Kidney epithelial cell (primary cell): ENCODE data around the gene NDUFA12. TPM values are rescaled to one million over a fixed set of nuclear protein-coding genes. Genes with fewer than 3 reads are reported as not detected.

Source experiments
- DNase-seq: peaks from one replicate; pipeline ENCODE4 v3.0.0-alpha.2; 2010; ENCODE audit warnings: low read depth
- H3K27me3 ChIP-seq: 2 replicates; pipeline ENCODE4 v1.6.0; 2011; ENCODE audit warnings: low read length; ENCODE audit not compliant: control insufficient read depth, insufficient read depth
- H3K36me3 ChIP-seq: 2 replicates; pipeline ENCODE4 v1.5.1; 2011; ENCODE audit warnings: low read length; ENCODE audit not compliant: control insufficient read depth, insufficient read depth
- H3K4me3 ChIP-seq: 2 replicates; pipeline ENCODE4 v1.5.1; 2011; ENCODE audit warnings: low read depth, mild to moderate bottlenecking, control low read depth, low read length
- total RNA-seq: library from RNA; depleted of rRNA; stranded (reverse); fragments of >200 nt; gene quantifications from 2 replicates; pipeline ENCODE4 v1.2.3, GENCODE V29; 2015
- TF ChIP-seq, protein P1 (sequence below): IDR thresholded peaks from 2 replicates; pipeline ENCODE4 v1.5.1; 2011; ENCODE audit warnings: mild to moderate bottlenecking, moderate library complexity, low read length, control low read depth, inconsistent platforms; ENCODE audit not compliant: insufficient read depth, poor library complexity, severe bottlenecking

Gene NDUFA12
- total RNA-seq, 1 donor from 2014 or later, result 123 TPM

DNA sequence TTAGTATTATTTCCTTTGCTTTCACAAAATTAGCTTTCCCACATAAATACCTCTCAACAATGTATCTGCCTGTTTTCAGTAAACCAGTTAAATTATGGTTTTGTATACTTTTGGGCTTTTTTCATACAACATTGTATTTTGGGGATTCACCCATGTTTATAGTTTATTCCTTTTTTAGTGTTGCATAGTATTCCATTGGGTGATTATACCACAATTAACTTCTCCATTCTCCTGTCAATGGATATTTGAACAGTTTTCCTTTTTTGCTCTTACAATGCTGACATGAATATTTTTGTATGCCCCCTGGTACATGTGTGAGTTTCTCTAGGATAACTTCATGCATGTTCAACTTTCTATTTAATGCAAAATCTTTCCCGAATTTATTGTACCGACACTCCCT is 12.6 kb upstream of the NDUFA12 start:
- H3K4me3 ChIP-seq, result no peak overlapping the region
- no peaks in the 10 kb centered on the region for H3K27me3 ChIP-seq
- DNase-seq, result no peak
- no peaks in the 10 kb centered on the region for H3K36me3 ChIP-seq
- TF ChIP-seq, protein P1, sequence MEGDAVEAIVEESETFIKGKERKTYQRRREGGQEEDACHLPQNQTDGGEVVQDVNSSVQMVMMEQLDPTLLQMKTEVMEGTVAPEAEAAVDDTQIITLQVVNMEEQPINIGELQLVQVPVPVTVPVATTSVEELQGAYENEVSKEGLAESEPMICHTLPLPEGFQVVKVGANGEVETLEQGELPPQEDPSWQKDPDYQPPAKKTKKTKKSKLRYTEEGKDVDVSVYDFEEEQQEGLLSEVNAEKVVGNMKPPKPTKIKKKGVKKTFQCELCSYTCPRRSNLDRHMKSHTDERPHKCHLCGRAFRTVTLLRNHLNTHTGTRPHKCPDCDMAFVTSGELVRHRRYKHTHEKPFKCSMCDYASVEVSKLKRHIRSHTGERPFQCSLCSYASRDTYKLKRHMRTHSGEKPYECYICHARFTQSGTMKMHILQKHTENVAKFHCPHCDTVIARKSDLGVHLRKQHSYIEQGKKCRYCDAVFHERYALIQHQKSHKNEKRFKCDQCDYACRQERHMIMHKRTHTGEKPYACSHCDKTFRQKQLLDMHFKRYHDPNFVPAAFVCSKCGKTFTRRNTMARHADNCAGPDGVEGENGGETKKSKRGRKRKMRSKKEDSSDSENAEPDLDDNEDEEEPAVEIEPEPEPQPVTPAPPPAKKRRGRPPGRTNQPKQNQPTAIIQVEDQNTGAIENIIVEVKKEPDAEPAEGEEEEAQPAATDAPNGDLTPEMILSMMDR, result no peak

GRCh38 chr12:95014554-95014953 is 11.1 kb upstream of the NDUFA12 start:
- no peaks in the 10 kb centered on the region for H3K36me3 ChIP-seq
- H3K4me3 ChIP-seq, result no peak overlapping the region
- TF ChIP-seq, protein P1, result no peak
- no peaks in the 10 kb centered on the region for H3K27me3 ChIP-seq
- no peak for DNase-seq

DNA sequence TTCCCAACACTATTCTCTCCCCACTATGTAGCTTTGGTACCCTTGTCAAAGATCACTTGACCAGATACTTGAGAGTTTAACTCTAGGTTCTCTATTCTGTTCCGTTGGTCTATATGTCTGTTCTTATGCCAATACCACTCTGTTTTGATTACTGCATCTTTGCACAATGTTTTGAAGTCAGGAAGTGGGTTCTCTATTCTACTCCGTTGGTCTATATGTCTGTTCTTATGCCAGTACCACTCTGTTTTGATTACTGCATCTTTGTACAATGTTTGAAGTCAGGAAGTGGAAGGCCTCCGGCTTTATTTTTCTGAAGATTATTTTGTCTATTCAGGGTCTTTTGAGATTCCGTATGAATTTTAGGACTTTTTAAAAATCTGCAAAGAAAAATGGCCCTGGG is 2.7 kb upstream of the NDUFA12 start:
- H3K27me3 ChIP-seq, result no peaks in the 10 kb centered on the region
- DNase-seq, result no peak
- TF ChIP-seq, protein P1, result no peak
- H3K4me3 ChIP-seq, result no peak overlapping the region
- H3K36me3 ChIP-seq, result no peaks in the 10 kb centered on the region

GRCh38 chr12:95004610-95005009 is 1.1 kb upstream of the NDUFA12 start:
- DNase-seq, result no peak
- H3K4me3 ChIP-seq, result no peak overlapping the region
- H3K27me3 ChIP-seq, result no peaks in the 10 kb centered on the region
- no peaks in the 10 kb centered on the region for H3K36me3 ChIP-seq
- TF ChIP-seq, protein P1, result no peak

- TF ChIP-seq, protein P1, result no peak
- H3K36me3 ChIP-seq, result no peaks in the 10 kb centered on the region
- DNase-seq, result no peak
- H3K4me3 ChIP-seq, result peak overlapping the region; percentile 80
- H3K27me3 ChIP-seq, result no peaks in the 10 kb centered on the region
Observed at GRCh38 chr12:95003921-95004272, 400 bp upstream of the NDUFA12 start.

- DNase-seq, result no peak
- H3K4me3 ChIP-seq, result peak overlapping the region; percentile 80
- no peaks in the 10 kb centered on the region for H3K27me3 ChIP-seq
- TF ChIP-seq, protein P1, result no peak
- H3K36me3 ChIP-seq, result no peaks in the 10 kb centered on the region
Observed at GRCh38 chr12:95002754-95003153, 743 bp downstream of the NDUFA12 start.
